GM06990 (cell line): Measurements from ENCODE around the gene SHANK2.

Experiments
- DNase-seq: peaks from one replicate; pipeline ENCODE4 v3.0.0-alpha.2; 2011; ENCODE audit not compliant: insufficient read length; ENCODE audit errors: extremely low read depth
- H3K27me3 ChIP-seq: replicated peaks from 2 replicates; pipeline ENCODE4 v1.6.0; 2011; ENCODE audit warnings: low read length; ENCODE audit not compliant: control insufficient read depth, insufficient read depth
- H3K36me3 ChIP-seq: 2 replicates; pipeline ENCODE4 v1.5.1; 2011; ENCODE audit warnings: low read length; ENCODE audit not compliant: control insufficient read depth, insufficient read depth
- H3K4me3 ChIP-seq: replicated peaks from 2 replicates; pipeline ENCODE4 v1.5.1; 2011; ENCODE audit warnings: low read depth, mild to moderate bottlenecking, control low read depth, low read length
- TF ChIP-seq, protein P1 (sequence below): IDR thresholded peaks from 2 replicates; pipeline ENCODE4 v1.5.1; 2011; ENCODE audit warnings: low read length, control low read depth, mild to moderate bottlenecking, inconsistent platforms; ENCODE audit not compliant: insufficient read depth, poor library complexity, severe bottlenecking

The SHANK2 gene

DNA sequence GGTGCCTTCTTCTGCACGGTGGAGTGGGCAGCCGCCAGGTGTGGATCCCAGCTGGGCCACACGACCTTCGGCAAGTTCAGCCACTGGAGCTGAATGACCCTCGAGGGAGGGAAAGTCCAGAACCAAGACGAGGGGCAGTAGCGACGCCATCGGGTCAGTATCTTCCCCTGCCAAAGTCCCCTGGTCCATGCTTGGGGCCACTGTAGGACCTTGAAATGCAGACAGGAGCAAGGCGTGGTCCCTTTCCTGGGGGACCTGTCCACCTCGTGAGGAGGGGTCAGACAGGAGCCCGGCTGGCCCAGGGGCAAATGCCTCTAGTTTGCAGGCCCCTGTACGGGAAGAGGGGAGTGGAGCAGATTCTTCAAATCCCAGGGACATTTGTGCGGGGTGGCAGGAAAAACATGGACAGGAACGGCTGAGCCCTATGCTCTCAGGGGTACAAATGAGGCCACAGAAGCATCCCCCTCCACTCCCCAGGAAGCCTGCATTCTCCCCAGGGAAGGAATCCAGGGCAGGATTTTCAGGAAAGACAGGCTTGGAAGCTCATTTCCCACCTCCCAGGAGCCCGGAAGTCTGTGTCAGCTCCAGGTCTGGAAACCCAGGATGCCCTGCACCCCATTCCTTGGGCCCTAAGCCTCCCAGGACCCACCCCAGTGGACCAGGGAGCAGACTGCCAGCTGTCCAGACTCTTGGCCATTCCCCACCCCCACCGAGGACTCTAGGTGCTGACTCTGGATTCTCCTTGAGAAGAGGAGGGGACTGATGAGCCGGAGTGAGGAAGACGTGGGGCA lies 6.6 kb downstream of the SHANK2 start:
- DNase-seq: no peak
- Histone ChIP-seq H3K27me3 (peaks cover 1% of the 10 kb centered on the region), H3K4me3 (no peak overlapping the region), H3K36me3 (no peaks in the 10 kb centered on the region)
- TF ChIP-seq, protein P1, sequence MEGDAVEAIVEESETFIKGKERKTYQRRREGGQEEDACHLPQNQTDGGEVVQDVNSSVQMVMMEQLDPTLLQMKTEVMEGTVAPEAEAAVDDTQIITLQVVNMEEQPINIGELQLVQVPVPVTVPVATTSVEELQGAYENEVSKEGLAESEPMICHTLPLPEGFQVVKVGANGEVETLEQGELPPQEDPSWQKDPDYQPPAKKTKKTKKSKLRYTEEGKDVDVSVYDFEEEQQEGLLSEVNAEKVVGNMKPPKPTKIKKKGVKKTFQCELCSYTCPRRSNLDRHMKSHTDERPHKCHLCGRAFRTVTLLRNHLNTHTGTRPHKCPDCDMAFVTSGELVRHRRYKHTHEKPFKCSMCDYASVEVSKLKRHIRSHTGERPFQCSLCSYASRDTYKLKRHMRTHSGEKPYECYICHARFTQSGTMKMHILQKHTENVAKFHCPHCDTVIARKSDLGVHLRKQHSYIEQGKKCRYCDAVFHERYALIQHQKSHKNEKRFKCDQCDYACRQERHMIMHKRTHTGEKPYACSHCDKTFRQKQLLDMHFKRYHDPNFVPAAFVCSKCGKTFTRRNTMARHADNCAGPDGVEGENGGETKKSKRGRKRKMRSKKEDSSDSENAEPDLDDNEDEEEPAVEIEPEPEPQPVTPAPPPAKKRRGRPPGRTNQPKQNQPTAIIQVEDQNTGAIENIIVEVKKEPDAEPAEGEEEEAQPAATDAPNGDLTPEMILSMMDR: no peak

GRCh38 chr11:71244116-71244810 lies 8.1 kb downstream of the SHANK2 start:
- TF ChIP-seq, protein P1: no peak
- H3K27me3 ChIP-seq: peaks cover 1% of the 10 kb centered on the region; the same call in 1 of the 2 replicates
- H3K36me3 ChIP-seq: no peaks in the 10 kb centered on the region
- H3K4me3 ChIP-seq: no peak overlapping the region
- no peak for DNase-seq

DNA sequence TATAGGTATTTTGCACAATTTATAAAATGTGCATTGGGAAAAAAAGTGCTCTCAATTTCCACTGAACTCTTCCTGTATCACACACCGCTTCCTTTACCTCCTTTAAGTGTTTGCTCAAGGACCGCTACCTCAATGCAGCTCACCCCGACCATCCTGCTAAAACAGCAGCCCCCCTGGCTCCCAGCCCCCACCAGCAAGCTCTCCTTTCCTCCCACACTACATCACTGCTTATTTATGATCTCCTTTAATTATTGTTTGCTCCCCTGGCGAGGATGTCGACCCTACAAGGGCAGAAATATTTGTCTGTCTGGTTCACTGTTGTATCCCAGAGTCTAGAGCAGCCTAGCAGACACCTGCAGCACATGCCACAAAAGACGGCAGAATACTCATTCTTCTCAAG lies 10.0 kb downstream of the SHANK2 start:
- Histone ChIP-seq H3K4me3 (no peak overlapping the region), H3K27me3 (no peaks in the 10 kb centered on the region; the same call in 1 of the 2 replicates)
- TF ChIP-seq, protein P1: no peak

DNA sequence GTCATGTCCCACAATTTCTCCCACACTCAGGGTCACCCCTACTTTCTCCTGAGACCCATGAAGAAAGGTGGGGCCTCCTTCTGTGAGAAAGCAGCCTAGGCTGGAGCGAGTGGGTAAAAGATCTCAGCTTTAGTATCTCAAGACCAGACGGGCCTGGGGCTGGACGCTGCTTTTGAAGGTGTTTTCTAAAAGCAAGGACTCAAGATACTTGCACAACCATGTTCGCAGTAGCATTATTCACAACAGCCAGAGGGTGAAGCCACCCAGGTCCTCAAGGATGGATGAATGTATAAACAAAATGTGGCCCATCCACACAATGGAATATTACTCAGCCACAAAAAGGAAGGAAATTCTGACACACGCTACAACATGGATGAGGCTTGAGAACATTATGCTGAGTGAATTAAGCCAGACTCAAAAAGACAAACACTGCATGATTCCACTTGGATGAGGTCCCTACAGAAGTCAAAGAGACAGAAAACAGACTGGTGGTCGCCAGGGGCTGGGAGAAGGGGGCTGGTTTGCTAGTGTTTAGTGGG lies 10.6 kb downstream of the SHANK2 start:
- Histone ChIP-seq H3K4me3 (no peak overlapping the region), H3K36me3 (no peaks in the 10 kb centered on the region), H3K27me3 (no peaks in the 10 kb centered on the region)
- DNase-seq: no peak
- TF ChIP-seq, protein P1: no peak

More for the DNA sequence above, 10.0 kb downstream of the SHANK2 start:
- H3K36me3 ChIP-seq: no peaks in the 10 kb centered on the region
- DNase-seq: no peak

DNA sequence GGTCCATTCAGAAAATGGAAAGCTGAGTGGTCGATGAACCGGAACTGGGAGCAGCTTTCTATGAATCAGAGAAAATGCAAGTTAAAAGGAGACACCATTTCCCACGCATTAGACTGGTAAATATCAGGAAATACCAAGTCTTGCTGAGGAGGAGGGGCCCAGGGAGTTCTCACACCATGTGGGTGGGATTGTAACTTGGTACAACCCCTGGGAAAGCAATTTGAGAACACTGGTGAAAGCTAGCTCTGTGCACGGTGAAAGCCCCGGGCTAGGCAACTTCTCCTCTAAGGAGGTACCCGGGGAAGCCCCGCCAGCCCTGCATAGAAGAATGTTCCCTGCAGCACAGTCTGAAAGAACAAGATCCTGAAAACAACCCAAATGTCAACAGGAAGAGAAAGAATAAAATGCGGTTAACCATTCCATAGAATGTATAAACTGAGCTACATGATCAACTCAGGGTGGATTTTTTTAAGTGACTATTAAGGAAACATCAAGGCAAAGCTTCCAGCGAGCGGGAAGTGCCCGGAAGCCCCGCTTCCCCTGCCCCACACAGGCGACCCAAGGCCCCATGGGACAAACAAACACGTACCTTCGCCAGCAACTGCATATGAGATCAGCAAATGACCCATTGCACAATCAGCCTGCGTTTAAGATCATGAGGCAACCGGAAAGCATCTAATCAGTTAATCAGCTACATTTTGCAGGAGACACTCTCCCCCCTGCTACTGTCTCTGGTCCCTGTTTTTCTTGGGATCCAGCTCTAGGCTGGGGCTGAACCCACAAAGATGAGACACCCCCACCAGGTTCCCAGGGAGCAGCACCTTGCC lies 11.3 kb downstream of the SHANK2 start:
- no peak for DNase-seq
- Histone ChIP-seq H3K27me3 (no peaks in the 10 kb centered on the region), H3K36me3 (no peaks in the 10 kb centered on the region), H3K4me3 (no peak overlapping the region)
- TF ChIP-seq, protein P1: no peak
